K562 (cell line): Measurements from ENCODE around the gene FUT2. TPM values are rescaled to one million over a fixed set of nuclear protein-coding genes. Genes with fewer than 3 reads are reported as not detected.

Source experiments
- RFX1 ChIP-seq: fragments of 450-650 bp; IDR thresholded peaks from 2 replicates; pipeline ENCODE4 v1.6.1; 2016; ENCODE audit warnings: mild to moderate bottlenecking, moderate library complexity
- ZNF57 ChIP-seq: fragments of 450-650 bp; formaldehyde crosslinking; IDR thresholded peaks from 2 replicates; pipeline ENCODE4 v1.4.0; 2020; ENCODE audit warnings: mild to moderate bottlenecking, moderate library complexity
- polyA plus RNA-seq, 8 experiments: library from polyadenylated mRNA; depleted of rRNA in 4 of 8; stranded (reverse) in 5 of 8; unstranded in 3 of 8; fragments of >200 nt; fragmentation: Nextera tagmentation in 2 of 8; fragmentation: Illumina TruSeq in 1 of 8; extraction: Ambion mirVana in 2 of 8; extraction: Trizol in 1 of 8; gene quantifications; 2 replicates each; pipeline versions ENCODE4 v1.2.1 to v1.2.3, GENCODE V29; 2011 to 2014; ENCODE audit warnings: inconsistent platforms in 1 of 8, missing spikeins in 1 of 8
- total RNA-seq, 7 experiments: library from RNA; depleted of rRNA in 6 of 7; stranded (reverse); fragments of >200 nt in 6 of 7; fragmentation: Illumina TruSeq in 2 of 7; extraction: Trizol in 2 of 7; gene quantifications; 2 replicates each; pipeline versions ENCODE4 v1.2.1 to v1.2.3, GENCODE V29; 2011 to 2021; ENCODE audit warnings: low replicate concordance in 1 of 7
- TF ChIP-seq, protein P1 (sequence below): sonication (generic); formaldehyde crosslinking; IDR thresholded peaks from 2 replicates; pipeline ENCODE4 v1.8.0; 2022; ENCODE audit warnings: mild to moderate bottlenecking, low read depth, missing genetic modification reagents
- TF ChIP-seq, protein P2 (sequence below): fragments of 450-650 bp; IDR thresholded peaks from 2 replicates; pipeline ENCODE4 v1.6.1; 2017; ENCODE audit warnings: antibody characterized with exemption, mild to moderate bottlenecking

The FUT2 gene
- total and polyA plus RNA-seq, 9 of the 15 experiments (the other 6 are each of a cell fraction or from before 2014, with no cell fraction given), result 0.03 to 0.04 TPM; not detected in 7

GRCh38 chr19:48660852-48661710 is 34.7 kb upstream of the FUT2 start (continued):
- peak; percentile 79 for TF ChIP-seq RFX1
- TF ChIP-seq ZNF57 (CRISPR knock-in tag), result no peak
- TF ChIP-seq, protein P1, sequence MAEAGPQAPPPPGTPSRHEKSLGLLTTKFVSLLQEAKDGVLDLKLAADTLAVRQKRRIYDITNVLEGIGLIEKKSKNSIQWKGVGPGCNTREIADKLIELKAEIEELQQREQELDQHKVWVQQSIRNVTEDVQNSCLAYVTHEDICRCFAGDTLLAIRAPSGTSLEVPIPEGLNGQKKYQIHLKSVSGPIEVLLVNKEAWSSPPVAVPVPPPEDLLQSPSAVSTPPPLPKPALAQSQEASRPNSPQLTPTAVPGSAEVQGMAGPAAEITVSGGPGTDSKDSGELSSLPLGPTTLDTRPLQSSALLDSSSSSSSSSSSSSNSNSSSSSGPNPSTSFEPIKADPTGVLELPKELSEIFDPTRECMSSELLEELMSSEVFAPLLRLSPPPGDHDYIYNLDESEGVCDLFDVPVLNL, result 0 out of 2 replicates have a peak, but pooled peaks have one; percentile 49
- TF ChIP-seq, protein P2, sequence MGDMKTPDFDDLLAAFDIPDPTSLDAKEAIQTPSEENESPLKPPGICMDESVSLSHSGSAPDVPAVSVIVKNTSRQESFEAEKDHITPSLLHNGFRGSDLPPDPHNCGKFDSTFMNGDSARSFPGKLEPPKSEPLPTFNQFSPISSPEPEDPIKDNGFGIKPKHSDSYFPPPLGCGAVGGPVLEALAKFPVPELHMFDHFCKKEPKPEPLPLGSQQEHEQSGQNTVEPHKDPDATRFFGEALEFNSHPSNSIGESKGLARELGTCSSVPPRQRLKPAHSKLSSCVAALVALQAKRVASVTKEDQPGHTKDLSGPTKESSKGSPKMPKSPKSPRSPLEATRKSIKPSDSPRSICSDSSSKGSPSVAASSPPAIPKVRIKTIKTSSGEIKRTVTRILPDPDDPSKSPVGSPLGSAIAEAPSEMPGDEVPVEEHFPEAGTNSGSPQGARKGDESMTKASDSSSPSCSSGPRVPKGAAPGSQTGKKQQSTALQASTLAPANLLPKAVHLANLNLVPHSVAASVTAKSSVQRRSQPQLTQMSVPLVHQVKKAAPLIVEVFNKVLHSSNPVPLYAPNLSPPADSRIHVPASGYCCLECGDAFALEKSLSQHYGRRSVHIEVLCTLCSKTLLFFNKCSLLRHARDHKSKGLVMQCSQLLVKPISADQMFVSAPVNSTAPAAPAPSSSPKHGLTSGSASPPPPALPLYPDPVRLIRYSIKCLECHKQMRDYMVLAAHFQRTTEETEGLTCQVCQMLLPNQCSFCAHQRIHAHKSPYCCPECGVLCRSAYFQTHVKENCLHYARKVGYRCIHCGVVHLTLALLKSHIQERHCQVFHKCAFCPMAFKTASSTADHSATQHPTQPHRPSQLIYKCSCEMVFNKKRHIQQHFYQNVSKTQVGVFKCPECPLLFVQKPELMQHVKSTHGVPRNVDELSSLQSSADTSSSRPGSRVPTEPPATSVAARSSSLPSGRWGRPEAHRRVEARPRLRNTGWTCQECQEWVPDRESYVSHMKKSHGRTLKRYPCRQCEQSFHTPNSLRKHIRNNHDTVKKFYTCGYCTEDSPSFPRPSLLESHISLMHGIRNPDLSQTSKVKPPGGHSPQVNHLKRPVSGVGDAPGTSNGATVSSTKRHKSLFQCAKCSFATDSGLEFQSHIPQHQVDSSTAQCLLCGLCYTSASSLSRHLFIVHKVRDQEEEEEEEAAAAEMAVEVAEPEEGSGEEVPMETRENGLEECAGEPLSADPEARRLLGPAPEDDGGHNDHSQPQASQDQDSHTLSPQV, result 0 out of 2 replicates have a peak, but pooled peaks have one; percentile 34
